Measurements from ENCODE around the gene MIEF2.

MIEF2 gene

DNA sequence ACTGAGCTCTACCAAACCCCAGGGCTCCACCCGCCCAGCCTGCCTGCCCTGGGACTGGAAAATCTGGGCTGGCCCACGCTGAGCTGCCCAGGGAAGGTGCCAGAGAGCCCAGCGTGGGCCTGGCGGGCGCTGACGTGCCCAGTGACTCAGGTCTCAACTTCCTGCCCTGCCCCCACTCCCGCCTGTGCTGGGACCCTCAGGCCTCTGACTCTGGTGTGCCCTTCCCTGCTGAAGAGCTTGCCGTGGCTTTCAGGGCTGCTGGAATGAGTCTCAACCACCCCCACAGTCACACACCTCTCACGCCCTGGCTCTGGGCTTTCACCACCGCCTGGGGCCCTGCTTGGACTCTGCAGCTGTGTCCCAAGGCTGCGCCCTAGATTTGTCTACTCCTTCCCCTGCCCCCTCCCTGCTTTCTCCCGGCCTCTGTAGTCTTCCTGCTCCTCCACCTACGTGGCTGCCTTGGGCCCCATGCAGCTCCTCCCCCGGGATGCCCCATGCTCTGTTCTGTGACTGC lies 24.7 kb upstream of the MIEF2 start:
- peak; percentile 16 for DNase-seq

DNA sequence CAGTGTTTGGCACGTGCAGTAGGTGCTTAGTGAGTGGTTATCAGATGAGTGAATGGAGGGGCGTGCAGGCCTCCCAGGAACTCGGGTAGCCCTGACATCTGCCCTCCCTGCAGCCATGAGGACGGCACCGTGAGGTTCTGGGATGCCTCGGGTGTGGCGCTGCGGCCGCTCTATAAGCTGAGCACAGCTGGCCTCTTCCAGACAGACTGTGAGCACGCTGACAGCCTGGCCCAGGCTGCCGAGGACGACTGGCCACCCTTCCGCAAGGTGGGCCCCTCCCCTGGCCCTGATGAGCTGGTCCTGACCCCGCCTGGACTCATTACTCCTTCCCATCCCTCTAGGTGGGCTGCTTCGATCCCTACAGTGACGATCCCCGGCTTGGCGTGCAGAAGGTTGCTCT lies 24.0 kb upstream of the MIEF2 start:
- no peak for DNase-seq

DNA sequence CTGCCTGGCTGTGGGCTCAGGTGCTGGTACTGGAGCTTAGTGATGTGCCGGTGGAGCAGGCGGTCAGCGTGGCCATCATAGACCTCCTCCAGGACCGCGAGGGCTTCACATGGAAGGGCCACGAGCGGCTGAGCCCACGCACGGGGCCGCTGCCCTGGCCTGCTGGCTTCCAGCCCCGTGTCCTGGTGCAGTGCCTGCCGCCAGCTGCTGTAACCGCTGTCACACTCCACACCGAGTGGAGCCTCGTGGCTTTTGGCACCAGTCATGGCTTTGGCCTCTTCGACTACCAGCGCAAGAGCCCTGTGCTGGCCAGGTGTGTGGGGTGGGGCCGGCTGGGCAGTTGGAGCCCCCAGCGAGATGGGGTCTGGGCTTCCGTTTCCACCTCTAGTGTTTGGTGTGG lies 23.0 kb upstream of the MIEF2 start:
- no peak for DNase-seq

DNA sequence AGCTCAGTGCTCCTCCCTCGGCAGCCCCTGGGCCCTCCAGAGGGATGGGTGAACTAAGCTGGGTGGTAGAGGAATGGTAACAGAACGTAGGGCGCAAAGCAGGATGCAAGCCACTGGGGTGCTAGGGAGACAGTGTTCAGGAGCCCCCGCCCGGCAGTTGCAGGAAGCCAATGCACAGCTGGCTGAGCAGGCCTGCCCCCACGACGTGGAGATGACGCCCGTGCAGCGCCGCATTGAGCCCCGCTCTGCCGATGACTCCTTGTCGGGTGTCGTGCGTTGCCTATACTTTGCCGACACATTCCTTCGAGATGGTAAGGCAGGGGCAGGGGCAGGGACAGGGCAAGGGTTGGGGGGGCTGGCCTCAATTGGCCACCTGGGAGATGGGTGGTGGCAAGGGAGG lies 22.2 kb upstream of the MIEF2 start:
- DNase-seq, result no peak

DNA sequence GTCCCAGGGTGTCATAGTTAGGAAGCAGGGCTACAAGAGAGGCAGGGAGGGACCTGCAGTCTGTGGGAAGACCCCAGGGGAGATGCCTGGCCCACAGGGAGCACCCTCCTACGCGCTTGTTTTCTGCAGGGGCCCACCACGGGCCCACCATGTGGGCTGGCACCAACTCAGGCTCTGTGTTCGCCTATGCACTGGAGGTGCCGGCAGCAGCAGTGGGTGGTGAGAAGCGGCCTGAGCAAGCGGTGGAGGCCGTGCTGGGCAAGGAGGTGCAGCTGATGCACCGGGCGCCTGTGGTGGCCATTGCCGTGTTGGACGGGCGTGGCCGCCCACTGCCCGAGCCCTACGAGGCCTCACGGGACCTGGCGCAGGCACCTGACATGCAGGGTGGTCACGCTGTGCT lies 20.0 kb upstream of the MIEF2 start:
- no peak for DNase-seq

DNA sequence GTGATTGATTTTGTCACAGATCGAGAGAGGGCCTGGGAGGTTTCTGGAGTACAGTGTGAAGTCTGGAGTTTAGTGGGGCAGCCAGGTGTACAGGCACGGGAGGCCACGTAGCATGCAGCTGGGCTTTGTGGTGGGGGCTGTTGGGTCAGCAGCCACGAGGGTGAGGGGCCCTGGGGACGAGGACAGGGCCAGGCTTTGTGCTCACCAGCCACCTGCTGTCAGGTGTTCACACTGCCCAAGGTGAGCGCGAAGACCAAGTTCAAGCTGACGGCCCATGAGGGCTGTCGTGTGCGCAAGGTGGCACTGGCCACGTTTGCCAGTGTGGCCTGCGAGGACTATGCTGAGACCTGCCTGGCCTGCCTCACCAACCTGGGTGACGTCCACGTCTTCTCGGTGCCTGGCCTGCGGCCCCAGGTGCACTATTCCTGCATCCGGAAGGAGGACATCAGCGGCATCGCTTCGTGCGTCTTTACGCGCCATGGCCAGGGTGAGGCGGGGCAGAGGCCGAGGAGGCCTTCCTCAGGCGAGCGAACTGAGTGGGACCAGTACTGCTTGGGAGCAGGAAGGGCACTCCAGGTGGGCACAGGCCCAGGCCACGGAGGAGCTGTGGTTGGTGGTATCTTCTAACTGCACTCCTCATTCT lies 19.1 kb upstream of the MIEF2 start:
- no peak for DNase-seq

DNA sequence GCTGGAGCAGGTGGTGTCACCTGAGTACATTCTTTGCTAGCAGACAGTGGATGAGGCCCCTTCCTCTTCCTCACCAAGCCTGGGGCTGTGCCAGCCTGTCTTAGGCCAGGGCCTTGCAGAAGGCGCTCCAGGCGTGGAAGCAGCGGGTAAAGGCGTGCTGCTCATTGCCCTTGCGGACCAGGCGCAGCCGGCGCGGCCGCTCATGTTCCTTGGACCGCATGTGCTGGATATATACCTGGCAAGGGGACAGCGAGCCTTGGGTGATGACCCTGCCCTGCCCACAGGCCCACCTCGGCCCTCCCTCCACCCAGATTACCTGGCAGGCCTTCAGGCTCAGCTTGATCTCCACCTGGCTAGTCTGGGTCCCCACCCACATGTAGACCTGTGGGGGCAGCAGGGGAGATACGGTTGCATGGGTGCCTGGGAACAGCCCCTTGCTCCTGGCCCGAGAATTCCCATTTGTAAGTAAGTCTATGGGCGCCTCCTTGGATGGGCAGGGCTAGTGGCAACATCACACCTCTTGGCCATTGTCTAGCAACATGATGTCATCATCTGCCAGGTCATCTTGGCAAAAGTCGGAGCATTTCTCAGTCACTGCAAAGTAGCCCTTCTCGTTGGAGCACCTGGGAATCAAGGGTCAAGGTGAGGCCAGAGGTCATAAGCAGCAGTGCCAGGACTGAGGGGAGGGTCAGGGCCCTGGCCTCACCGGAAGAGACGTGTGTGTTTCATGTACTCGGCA lies 15.3 kb upstream of the MIEF2 start:
- DNase-seq, result no peak

DNA sequence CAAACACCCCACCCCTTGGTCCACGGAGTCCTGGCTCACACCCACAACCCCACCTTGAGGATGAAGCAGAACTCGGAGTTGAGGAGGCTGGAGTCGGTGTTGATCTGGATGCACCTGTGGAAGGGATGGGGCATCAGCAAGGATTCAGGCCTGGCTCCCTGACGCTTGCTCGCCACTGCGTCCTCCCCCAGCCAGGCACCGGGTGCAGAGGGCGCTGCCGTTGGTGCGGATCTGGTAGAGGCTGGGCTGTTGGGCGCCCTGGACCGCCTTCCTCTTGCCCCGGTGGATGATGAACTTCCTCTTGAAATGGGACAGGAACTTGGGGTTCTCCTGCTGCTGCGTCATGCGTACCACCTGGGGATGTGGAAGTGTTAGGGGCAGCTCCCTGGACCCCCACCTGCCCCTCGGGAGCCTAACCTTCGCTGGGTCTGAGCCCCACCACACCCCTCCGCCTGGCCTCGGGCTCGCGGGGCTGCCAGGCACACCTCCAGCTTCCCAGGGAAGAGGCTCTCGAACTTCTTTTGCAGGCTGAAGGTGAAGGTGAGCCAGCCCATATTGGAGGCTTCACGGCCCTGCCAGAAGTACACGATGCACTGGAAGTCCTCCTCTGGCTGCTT lies 14.2 kb upstream of the MIEF2 start:
- DNase-seq, result no peak

DNA sequence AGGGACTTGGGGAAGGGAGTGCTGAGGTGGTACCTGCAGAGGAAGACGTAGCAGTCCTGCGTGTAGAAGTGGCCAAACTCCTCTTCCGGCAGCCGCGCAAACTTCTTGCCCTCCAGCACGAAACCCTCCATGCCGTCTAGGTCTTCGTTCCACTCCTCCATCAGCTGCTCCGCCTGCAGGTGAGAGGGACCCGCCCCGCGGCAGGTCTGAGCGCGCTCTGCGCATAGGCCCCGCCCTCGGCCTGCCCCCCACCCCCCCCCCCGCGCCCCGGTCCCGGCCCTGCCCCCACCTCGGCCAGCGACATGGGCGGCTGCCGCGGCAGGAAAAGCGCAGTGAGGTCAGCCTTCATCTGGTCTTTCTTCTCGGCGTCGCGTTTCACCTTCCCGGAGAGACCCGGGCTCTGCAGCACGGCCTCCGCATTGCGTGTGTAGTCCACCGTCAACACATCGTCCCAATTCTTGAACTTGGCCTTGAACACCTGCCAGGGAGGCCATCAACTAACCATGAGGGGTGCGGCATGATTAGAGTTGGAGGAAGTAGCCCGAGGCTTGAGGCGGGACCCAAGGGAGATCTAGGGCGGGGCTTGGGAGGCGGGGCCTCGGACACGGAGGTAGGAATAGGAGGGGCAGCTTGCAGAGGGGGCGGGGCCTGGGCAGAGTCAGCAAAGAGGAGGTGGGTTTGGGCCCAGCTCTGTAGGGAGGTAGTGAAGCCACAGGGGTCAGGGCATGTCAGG lies 13.4 kb upstream of the MIEF2 start:
- peak; percentile 26 for DNase-seq

DNA sequence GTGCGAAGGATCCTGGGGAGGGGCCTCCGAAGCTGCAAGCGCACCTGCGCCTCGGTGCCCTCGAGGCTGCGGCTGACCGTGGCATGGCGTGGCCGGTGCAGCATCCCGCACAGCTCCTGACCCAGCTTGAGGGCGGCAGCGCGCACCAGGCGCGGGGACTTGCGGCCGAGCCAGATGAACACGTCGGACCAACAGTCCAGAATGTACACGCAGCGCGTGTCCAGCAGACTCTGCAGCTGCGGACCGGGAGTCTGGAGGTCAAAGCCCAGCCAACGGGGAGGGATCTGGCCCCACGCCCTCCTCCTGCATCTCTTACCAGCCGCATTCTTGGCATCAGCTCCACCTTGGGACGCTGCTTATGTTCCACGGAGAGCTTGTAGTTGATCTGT lies 12.9 kb upstream of the MIEF2 start:
- no peak for DNase-seq

DNA sequence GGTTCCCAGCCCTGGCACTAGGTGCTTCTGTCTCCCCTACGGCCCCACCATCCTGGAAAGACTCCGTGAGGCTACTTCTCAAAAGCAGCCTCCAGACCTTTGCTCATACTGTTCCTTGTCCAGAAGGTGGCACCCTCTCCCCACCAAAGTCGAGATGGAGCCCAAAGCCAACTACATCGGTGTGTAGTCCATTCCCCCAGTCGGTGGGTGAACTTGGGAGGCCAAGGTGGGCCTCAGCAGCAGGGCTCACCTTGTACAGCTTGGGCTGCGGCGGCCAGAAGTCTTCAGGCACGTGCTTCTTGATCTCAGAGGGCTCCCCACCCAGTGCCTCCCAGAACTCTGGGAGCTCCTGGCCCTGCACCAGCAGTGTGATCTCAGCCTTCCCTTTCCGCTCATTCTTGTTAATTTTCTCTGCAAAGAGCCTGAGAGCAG lies 12.1 kb upstream of the MIEF2 start:
- peak; percentile 67 for DNase-seq

DNA sequence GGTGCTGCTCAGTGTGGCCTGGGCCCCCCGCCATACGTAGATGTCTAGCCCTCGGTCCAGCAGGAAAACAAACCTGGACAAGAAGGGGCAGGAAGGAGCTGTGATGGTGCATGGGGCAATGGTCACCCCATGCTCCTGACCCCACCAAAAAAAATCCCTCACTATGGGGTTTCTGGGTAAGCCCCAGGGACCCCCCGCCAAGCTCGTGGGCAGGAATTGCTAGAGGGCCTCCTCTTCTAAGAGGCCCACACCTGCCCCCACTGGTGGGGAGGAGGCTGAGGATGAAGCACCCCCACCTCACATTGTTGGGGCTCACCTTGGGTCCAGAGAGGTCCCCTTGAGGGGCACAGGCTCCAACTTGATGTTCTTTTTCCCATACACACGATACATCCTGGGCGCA lies 11.7 kb upstream of the MIEF2 start:
- DNase-seq, result no peak

DNA sequence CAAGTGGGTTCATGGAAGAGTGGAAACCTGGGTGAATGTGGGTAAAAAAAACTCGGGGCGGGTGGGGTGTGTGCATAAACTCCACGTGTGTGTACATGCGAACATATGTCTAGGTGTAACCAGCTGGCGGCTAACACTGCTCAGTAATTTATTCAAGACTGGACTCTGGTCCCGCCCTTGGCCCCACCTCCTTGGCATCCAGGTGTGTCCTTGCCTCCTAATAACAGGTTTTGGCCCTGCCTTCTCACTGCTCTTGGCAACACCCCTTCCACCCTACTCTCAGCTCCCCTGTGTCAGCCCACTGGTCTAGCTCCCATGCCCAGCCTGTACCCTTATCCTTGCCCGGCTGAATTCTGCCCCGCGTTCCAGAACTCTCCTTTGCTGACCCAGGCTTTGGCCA lies 10.2 kb upstream of the MIEF2 start:
- DNase-seq, result no peak

DNA sequence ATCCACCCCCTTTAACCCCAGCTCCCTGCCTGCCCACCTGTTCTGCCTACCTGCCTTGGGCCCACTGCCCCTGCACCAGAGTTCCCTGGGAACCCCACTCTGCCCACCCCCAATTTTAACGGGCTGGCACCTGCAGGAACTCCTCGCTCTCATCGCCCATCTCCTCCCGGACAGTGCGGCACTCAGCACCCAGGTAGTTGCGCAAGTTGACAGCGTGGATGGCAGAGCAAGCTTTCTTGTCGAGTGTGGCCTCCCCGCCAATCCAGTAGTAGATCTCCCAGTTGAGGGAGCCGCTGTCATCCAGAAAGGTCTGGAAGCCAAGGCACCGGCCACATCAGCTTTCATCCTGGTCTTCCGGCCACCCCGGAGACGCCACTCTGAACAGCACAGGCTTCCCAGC lies 9.8 kb upstream of the MIEF2 start:
- no peak for DNase-seq

DNA sequence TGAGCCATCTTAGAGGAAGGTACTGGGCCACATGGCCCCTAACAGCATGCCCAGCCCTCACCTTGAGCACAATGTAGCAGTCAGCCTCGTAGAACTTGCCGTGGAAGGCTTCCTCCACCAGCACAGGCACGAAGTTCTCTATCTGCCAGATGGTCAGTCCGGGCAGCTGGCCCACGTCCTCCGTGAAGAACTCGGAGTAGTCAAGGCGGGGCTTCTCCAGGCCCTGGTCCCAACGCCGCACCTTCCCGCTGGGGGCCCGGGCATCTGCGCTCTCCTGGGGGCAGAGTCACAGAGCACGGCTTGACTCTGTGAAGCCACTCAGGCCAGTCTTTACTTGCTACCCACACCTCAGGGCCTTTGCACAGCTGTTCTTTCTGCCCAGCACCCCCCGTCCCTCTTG lies 9.3 kb upstream of the MIEF2 start:
- no peak for DNase-seq

DNA sequence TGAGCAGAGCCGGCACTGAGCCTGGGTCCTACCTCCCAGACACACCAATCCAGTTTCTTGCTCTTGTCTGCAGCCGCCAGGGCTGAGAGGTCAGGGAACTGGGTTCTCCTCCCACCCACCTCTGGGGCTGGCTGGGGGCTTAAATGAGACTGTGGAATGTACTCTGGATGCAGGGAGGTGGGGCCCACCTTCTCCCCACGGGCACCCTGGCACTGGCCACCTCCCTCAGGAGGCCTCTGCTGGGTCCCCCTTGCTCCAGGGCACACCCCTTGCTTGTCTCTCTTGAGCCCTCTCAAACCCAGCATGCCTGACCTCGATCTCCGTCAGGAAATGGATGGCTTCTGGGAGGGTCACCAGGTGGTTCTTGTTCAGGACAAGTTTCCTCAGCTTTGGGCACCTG lies 8.3 kb upstream of the MIEF2 start:
- no peak for DNase-seq

DNA sequence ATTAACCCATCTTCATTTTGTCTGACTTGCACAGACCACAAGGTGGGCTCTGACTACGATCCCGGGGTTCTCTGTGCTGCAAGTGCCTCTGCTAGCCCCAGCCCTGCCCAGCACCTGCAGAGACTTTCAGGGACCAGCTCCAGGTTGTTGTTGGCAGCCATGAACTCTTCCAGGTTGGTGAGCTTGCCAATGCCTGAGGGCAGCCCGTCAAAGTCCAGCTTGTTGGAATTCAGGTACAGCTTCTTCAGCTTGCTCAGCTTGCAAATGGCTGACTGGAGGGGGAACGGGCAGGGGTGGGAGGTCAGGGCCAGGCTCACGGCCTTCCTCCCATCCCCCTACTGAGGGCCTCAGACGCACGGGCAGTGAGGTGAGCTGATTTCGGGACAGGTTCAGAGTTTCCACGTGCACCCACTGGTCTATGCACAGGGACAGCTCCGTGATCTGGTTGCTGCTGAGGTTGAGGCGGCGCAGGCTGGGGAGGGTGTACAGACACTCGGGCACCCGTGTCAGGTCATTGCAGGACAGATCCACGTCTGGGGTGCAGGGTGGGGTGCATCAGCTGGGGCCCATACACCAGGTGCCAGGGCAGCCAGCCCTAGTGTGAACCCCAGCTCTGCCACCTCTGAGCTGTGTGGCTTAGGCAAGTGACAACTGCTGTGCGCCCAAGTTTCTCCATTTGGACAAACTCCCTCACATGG lies 7.1 kb upstream of the MIEF2 start:
- no peak for DNase-seq

DNA sequence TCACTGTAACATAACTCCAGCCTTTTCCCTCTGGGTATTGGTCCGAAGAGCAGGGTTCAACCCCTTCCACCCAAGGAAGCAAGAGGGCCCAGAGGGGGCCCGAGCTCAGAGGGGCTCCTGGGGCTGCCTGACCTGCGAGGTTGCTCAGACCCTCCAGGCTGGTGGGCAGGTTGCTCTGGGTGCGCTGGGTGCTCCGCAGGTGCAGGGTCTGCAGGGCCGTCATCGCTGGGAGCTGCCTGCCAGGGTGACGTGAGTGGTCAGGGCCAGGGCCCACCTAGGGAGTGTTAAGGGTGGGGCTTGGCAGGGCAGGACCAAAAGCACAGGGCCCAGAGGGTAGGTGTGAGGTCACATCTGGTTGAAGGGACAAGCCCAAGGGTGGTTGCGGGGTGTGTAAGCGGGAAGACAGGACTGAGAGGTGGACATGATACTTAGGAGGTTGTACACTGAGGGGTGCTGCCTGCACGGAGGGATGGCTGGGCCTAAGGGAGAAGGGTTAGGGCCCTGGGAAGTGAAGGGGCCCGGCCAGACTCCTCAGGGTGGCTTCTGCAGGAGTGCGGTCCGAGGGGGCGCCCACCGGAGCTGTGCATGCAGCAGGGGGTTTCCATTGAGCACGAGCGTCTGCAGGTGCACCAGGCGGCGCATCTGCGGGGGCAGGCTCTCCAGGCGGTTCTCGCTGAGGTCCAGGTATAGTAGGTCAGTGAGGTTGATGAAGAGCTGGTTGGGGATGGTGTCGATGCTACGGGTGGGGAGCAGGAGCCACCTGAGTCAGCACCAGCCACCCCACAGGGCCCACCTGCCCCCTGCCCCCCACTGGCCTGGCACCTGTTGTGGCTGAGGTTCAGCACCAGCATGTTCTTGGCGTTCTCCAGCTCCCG lies 6.3 kb upstream of the MIEF2 start:
- no peak for DNase-seq

DNA sequence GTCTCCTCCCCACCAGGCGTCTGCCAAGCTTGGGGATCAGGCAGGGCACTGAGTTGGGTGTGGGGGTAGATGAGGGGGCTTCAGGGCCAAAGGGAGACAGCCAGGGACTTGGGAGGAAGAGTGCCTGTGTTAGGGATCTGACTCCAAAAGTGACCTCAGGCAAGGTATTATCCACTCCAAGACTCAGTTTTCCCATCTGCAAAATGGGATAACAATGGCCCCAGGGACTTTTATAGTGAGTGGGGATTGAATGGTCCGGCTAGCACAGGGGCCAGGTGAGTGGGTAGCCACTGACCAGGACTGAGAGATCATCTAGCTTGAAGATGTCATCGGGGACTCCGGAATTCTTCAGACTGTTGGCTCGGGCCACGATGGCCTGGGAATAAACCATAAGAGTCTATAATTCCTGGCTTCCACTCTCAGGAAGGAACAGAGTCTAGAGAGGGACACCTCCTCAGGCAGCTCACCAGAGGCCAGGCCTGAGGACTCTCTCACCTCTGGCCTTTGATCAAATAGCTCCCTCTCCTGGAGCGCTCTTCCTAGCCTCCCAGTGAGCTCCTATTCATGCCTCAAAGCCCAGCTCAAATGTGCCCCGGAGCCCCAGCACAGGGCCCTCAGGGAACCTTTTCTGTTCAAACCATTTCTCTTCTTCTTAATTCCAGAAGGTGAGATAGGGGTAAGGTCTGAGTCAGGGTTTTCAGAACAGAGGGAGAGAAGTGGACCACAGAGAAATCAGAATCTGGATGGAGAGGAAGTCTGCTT lies 5.4 kb upstream of the MIEF2 start:
- DNase-seq, result no peak

DNA sequence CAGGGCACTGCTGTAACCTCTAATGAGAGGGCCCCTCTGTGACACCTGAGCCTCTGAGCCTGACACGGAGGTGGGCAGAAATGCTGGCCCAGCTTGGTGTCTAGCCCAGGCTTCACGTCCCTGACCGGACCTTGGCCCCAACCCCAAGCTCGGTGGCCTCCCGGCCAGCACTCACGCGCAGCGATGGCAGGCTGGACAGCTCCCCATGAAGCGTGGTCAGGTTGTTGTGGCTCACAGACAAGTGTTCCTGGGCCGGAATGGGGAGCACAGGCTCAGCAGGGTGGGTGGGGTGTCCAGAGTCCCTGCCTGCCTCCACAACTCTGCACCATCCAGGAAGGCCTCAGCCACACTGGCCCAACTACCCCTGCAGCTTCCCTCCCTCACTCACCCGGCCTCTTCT lies 4.1 kb upstream of the MIEF2 start:
- no peak for DNase-seq

DNA sequence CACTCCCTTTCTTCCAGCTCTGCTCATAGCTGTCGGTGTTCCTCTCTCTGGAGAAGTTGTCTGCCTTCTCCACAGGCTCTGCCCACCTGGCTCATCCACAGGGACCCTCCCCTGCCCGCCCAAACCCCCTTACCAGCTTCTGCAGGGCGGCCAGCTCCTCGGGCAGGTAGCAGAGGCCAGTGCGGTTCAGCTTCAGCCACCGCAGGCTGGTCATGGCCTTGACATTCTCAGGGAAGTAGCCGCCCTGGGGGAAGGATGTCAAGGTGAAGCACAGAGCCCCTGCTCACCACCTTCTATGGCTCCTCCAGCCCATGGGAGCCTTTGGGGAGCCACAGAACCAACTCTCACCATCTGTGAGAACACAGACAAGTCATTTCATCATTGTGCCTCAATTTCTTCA lies 3.7 kb upstream of the MIEF2 start:
- no peak for DNase-seq

All from activated CD4-positive, alpha-beta T cell treated with anti-CD3 and anti-CD28 coated beads, Interleukin-2, amount 50 U/mL, for 16 hours (primary cell).